HEK293 (cell line): ENCODE data around the gene HOXD12.

ENCODE experiments used
- CTCF ChIA-PET: fragments of 350-600 bp; formaldehyde crosslinking; extraction: SDS; loops from one replicate; lab custom pipeline; 2021; ENCODE audit warnings: antibody characterized with exemption; lab: Yijun Ruan, JAX
- POLR2A ChIA-PET: fragments of 300-600 bp; formaldehyde crosslinking; extraction: SDS; loops from one replicate; lab custom pipeline; 2020; ENCODE audit warnings: antibody characterized with exemption, inconsistent platforms; lab: Yijun Ruan, JAX
- H3K27ac ChIP-seq: fragments of 200-500 bp; sonication (Bioruptor generic); 2 replicates; pipeline ENCODE4 v1.5.1; 2014; ENCODE audit warnings: low read depth, low read length, control low read depth, inconsistent platforms; ENCODE audit errors: extremely low read depth
- H3K36me3 ChIP-seq, 2 experiments: fragments of 200-500 bp in 1 of 2; sonication (Bioruptor generic) in 1 of 2; 1 replicate in 1 of 2; 2 replicates in 1 of 2; pipeline ENCODE4 v1.5.1; 2014 to 2017; ENCODE audit warnings: inconsistent platforms in 2 of 2, low read length in 2 of 2; ENCODE audit not compliant: control insufficient read depth in 2 of 2, insufficient read depth in 1 of 2
- H3K4me1 ChIP-seq: fragments of 200-500 bp; sonication (Bioruptor generic); 2 replicates; pipeline ENCODE4 v1.5.1; 2014; ENCODE audit warnings: mild to moderate bottlenecking, low read length, inconsistent platforms; ENCODE audit not compliant: control insufficient read depth, insufficient read depth
- H3K4me3 ChIP-seq: 2 replicates; pipeline ENCODE4 v1.5.1; 2011; ENCODE audit warnings: low read depth, mild to moderate bottlenecking, control low read depth, low read length, moderate library complexity
- H3K9me3 ChIP-seq: fragments of 200-500 bp; sonication (Bioruptor generic); 2 replicates; pipeline ENCODE4 v1.5.1; 2014; ENCODE audit warnings: low read depth, low read length, inconsistent platforms; ENCODE audit not compliant: control insufficient read depth, insufficient read depth
- BCL11A ChIP-seq: fragments of 450-650 bp; formaldehyde crosslinking; IDR thresholded peaks from 2 replicates; pipeline ENCODE4 v1.5.1; 2016; ENCODE audit warnings: low read depth, missing biosample characterization, missing genetic modification characterization
- HOXD13 ChIP-seq: sonication (generic); formaldehyde crosslinking; IDR thresholded peaks from 2 replicates; pipeline ENCODE4 v1.8.0; 2022; ENCODE audit warnings: missing genetic modification reagents, borderline replicate concordance
- SCRT1 ChIP-seq: fragments of 450-650 bp; formaldehyde crosslinking; IDR thresholded peaks from 2 replicates; pipeline ENCODE4 v1.5.1; 2016; ENCODE audit warnings: missing biosample characterization, missing genetic modification characterization, borderline replicate concordance
- ZBTB20 ChIP-seq: fragments of 450-650 bp; formaldehyde crosslinking; IDR thresholded peaks from 2 replicates; pipeline ENCODE4 v1.5.1; 2016; ENCODE audit warnings: missing biosample characterization, missing genetic modification characterization
- ZFHX2 ChIP-seq: fragments of 450-650 bp; formaldehyde crosslinking; conservative IDR thresholded peaks from 2 replicates; pipeline ENCODE4 v1.5.1; 2016; ENCODE audit warnings: missing biosample characterization, missing genetic modification characterization
- ZNF19 ChIP-seq: fragments of 450-650 bp; formaldehyde crosslinking; IDR thresholded peaks from 2 replicates; pipeline ENCODE4; 2016; ENCODE audit warnings: missing biosample characterization, missing genetic modification characterization, low read depth
- ZNF211 ChIP-seq: fragments of 450-650 bp; formaldehyde crosslinking; IDR thresholded peaks from 2 replicates; pipeline ENCODE4 v1.5.1; 2016; ENCODE audit warnings: low read depth, missing biosample characterization, missing genetic modification characterization
- ZNF530 ChIP-seq: fragments of 450-650 bp; formaldehyde crosslinking; IDR thresholded peaks from 2 replicates; pipeline ENCODE4 v1.5.1; 2016; ENCODE audit warnings: low read depth, missing biosample characterization, missing genetic modification characterization
- ZNF624 ChIP-seq: fragments of 450-650 bp; formaldehyde crosslinking; IDR thresholded peaks from 2 replicates; pipeline ENCODE4 v1.5.1; 2017; ENCODE audit warnings: missing biosample characterization, missing genetic modification characterization
- ZNF701 ChIP-seq: fragments of 450-650 bp; formaldehyde crosslinking; IDR thresholded peaks from 2 replicates; pipeline ENCODE4 v1.5.1; 2016; ENCODE audit warnings: missing biosample characterization, missing genetic modification characterization
- ZNF777 ChIP-seq: fragments of 450-650 bp; formaldehyde crosslinking; IDR thresholded peaks from 2 replicates; pipeline ENCODE4 v1.5.1; 2017; ENCODE audit warnings: missing biosample characterization, missing genetic modification characterization, borderline replicate concordance
- ZNF792 ChIP-seq: fragments of 450-650 bp; formaldehyde crosslinking; IDR thresholded peaks from 2 replicates; pipeline ENCODE4 v1.5.1; 2016; ENCODE audit warnings: missing biosample characterization, missing genetic modification characterization
- TF ChIP-seq, protein P1 (sequence below): fragments of 450-650 bp; formaldehyde crosslinking; IDR thresholded peaks from 2 replicates; pipeline ENCODE4 v1.5.1; 2017; ENCODE audit warnings: missing biosample characterization, missing genetic modification characterization
- TF ChIP-seq, protein P2 (sequence below): fragments of 450-650 bp; formaldehyde crosslinking; IDR thresholded peaks from 2 replicates; pipeline ENCODE4 v1.5.1; 2017; ENCODE audit warnings: missing biosample characterization, missing genetic modification characterization
- TF ChIP-seq, protein P3 (sequence below): fragments of 450-650 bp; formaldehyde crosslinking; IDR thresholded peaks from 2 replicates; pipeline ENCODE4 v1.5.1; 2016; ENCODE audit warnings: missing biosample characterization, missing genetic modification characterization
- TF ChIP-seq, protein P4 (sequence below): fragments of 450-650 bp; formaldehyde crosslinking; IDR thresholded peaks from 2 replicates; pipeline ENCODE4 v1.5.1; 2016; ENCODE audit warnings: missing biosample characterization, missing genetic modification characterization
- TF ChIP-seq, protein P5 (sequence below): fragments of 450-650 bp; formaldehyde crosslinking; IDR thresholded peaks from 2 replicates; pipeline ENCODE4 v1.5.1; 2016; ENCODE audit warnings: missing biosample characterization, missing genetic modification characterization

HOXD12 gene

DNA sequence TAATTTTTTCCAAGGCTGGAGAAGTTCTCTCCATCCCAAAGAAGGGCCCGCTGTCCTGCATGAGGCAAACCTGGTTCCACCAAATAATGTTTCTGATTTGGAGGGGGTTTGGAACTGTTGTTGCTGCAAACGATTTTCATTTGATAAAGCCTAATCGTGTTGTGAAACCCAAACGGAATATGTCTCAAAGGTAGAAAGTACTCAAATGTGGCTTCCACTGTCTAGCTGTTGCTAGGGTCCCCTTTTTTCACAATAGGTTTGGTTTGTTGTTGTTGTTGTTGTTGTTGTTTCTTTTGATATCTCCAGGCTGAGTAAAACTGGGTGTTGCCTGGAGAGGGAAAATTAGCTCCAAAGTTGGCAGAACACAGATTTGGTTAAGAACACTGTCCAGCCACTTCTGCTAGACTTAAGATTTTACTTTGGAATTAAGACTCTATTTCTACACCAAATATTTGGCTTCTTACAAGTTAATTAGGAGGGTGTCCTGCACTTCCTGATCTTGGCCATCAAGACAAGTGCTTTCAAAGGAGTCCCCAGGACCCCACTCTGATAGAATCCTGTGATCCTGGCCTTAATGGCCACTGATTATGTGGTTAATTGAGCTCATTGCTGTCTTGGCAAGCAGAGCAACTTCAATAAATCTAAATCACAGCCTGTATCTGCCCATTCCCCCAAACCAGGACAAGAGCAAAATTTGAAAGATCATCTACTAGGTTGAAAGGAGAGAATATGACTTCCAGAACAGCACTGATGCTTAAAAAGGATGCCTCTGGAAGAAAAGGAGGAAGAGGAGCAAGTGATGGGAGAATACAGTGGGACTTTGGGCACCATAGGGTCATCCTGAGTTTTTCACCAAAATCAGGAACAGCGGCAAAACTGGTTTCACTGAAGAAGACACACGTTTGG, 10.4 kb upstream of the HOXD12 start:
- Histone ChIP-seq H3K4me1 (no peaks in the 10 kb centered on the region), H3K36me3 (peaks cover 0 to under 1% of the 10 kb centered on the region in 2 experiments; a peak in 1 of 3 replicates)
- TF ChIP-seq, protein P1, sequence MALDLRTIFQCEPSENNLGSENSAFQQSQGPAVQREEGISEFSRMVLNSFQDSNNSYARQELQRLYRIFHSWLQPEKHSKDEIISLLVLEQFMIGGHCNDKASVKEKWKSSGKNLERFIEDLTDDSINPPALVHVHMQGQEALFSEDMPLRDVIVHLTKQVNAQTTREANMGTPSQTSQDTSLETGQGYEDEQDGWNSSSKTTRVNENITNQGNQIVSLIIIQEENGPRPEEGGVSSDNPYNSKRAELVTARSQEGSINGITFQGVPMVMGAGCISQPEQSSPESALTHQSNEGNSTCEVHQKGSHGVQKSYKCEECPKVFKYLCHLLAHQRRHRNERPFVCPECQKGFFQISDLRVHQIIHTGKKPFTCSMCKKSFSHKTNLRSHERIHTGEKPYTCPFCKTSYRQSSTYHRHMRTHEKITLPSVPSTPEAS (tag by site-specific recombination): no peak
- TF ChIP-seq ZNF624 (tag by site-specific recombination) (no peak), ZFHX2 (tag by site-specific recombination) (no peak), ZNF530 (no peak), ZNF701 (no peak), BCL11A (tag by site-specific recombination) (no peak), ZNF792 (tag by site-specific recombination) (no peak)
- TF ChIP-seq, protein P2, sequence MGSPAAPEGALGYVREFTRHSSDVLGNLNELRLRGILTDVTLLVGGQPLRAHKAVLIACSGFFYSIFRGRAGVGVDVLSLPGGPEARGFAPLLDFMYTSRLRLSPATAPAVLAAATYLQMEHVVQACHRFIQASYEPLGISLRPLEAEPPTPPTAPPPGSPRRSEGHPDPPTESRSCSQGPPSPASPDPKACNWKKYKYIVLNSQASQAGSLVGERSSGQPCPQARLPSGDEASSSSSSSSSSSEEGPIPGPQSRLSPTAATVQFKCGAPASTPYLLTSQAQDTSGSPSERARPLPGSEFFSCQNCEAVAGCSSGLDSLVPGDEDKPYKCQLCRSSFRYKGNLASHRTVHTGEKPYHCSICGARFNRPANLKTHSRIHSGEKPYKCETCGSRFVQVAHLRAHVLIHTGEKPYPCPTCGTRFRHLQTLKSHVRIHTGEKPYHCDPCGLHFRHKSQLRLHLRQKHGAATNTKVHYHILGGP (tag by site-specific recombination): no peak
- TF ChIP-seq, protein P3, sequence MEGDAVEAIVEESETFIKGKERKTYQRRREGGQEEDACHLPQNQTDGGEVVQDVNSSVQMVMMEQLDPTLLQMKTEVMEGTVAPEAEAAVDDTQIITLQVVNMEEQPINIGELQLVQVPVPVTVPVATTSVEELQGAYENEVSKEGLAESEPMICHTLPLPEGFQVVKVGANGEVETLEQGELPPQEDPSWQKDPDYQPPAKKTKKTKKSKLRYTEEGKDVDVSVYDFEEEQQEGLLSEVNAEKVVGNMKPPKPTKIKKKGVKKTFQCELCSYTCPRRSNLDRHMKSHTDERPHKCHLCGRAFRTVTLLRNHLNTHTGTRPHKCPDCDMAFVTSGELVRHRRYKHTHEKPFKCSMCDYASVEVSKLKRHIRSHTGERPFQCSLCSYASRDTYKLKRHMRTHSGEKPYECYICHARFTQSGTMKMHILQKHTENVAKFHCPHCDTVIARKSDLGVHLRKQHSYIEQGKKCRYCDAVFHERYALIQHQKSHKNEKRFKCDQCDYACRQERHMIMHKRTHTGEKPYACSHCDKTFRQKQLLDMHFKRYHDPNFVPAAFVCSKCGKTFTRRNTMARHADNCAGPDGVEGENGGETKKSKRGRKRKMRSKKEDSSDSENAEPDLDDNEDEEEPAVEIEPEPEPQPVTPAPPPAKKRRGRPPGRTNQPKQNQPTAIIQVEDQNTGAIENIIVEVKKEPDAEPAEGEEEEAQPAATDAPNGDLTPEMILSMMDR (tag by site-specific recombination): no peak
- TF ChIP-seq, all 188 proteins: peak for 0
- no peak overlapping the region for H3K4me3 ChIP-seq
- CTCF ChIA-PET: interaction anchor here (0.6 to 5.6 kb wide), 13 partner anchors 8 to 1058 kb away, joined by 3 to 33 read pairs (median 3); no protein-coding TSS in a partner anchor
- POLR2A ChIA-PET: interaction anchor here (1.4 to 1.7 kb wide), 2 partner anchors 9 to 15 kb away, joined by 3 to 5 read pairs; no protein-coding TSS in a partner anchor
- no peak overlapping the region for H3K27ac ChIP-seq
- H3K9me3 ChIP-seq: no peaks in the 10 kb centered on the region

DNA sequence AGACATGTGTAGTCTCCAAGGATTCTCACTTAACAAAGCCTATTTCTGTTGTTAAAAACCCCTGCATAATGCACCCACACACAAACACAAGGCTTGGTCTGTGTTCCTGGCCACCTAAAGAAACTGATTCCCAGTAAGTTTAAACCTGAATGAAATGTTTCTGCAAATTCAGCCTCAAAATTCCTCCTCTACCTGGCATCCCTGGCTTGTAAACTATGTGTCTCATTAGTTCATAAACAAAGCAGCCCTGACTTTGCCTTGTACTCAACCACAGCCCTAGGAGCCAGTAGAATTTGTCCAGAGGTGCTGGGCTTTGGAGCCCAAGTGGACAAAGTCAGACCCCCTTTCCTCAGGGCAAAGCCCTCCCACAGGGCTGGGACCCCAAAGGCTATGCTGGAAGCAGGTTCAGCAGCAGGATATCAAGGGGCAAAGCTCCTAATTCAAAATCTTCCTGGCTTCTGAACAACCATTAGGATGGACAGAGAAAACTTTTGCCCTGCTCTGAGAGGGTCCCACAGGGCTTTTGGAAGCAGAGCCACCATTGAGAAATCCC, 9.7 kb upstream of the HOXD12 start:
- POLR2A ChIA-PET: no interaction called here
- no peak overlapping the region for H3K27ac ChIP-seq
- peaks cover 0 to 8% of the 10 kb centered on the region in 2 experiments; a peak in 1 of 3 replicates for H3K36me3 ChIP-seq
- H3K9me3 ChIP-seq: no peaks in the 10 kb centered on the region
- no peaks in the 10 kb centered on the region for H3K4me1 ChIP-seq
- CTCF ChIA-PET: interaction anchor here (0.6 to 1.1 kb wide), 3 partner anchors 9 to 1058 kb away, joined by 3 to 4 read pairs (median 3); no protein-coding TSS in a partner anchor
- TF ChIP-seq ZNF19 (tag by site-specific recombination) (no peak), ZBTB20 (tag by site-specific recombination) (no peak), ZNF211 (no peak)
- TF ChIP-seq, protein P4, sequence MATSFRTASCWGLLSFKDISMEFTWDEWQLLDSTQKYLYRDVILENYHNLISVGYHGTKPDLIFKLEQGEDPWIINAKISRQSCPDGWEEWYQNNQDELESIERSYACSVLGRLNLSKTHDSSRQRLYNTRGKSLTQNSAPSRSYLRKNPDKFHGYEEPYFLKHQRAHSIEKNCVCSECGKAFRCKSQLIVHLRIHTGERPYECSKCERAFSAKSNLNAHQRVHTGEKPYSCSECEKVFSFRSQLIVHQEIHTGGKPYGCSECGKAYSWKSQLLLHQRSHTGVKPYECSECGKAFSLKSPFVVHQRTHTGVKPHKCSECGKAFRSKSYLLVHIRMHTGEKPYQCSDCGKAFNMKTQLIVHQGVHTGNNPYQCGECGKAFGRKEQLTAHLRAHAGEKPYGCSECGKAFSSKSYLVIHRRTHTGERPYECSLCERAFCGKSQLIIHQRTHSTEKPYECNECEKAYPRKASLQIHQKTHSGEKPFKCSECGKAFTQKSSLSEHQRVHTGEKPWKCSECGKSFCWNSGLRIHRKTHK (tag by site-specific recombination): no peak
- no peak overlapping the region for H3K4me3 ChIP-seq

DNA sequence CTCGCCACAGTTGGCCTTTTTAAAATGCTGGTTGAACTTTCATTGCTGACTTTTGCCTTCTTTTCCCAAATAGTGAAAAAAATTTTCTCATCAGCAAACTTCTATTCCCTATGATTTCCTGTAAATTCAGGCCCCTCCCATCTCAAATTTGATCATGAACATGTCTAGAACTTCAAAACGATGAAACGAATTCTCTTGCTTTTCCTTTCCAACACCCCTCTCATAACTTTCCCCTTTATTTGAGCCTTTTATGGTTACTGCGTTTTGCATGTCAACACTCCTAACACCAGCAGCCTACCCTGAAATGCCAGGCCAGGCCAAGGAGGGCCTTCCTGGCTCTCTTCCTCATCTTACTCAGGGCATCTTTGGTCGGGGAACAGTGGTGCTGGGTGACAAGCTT, 8.7 kb upstream of the HOXD12 start:
- H3K4me1 ChIP-seq: no peaks in the 10 kb centered on the region
- H3K4me3 ChIP-seq: no peak overlapping the region
- H3K27ac ChIP-seq: no peak overlapping the region
- CTCF ChIA-PET: interaction anchor here (0.5 to 1.0 kb wide), 4 partner anchors 12 to 1494 kb away, joined by 3 to 5 read pairs (median 3); no protein-coding TSS in a partner anchor
- POLR2A ChIA-PET: no interaction called here
- H3K9me3 ChIP-seq: no peaks in the 10 kb centered on the region
- peaks cover 0 to 16% of the 10 kb centered on the region in 2 experiments; a peak in 1 of 3 replicates for H3K36me3 ChIP-seq
- TF ChIP-seq SCRT1: no peak
- TF ChIP-seq, protein P5, sequence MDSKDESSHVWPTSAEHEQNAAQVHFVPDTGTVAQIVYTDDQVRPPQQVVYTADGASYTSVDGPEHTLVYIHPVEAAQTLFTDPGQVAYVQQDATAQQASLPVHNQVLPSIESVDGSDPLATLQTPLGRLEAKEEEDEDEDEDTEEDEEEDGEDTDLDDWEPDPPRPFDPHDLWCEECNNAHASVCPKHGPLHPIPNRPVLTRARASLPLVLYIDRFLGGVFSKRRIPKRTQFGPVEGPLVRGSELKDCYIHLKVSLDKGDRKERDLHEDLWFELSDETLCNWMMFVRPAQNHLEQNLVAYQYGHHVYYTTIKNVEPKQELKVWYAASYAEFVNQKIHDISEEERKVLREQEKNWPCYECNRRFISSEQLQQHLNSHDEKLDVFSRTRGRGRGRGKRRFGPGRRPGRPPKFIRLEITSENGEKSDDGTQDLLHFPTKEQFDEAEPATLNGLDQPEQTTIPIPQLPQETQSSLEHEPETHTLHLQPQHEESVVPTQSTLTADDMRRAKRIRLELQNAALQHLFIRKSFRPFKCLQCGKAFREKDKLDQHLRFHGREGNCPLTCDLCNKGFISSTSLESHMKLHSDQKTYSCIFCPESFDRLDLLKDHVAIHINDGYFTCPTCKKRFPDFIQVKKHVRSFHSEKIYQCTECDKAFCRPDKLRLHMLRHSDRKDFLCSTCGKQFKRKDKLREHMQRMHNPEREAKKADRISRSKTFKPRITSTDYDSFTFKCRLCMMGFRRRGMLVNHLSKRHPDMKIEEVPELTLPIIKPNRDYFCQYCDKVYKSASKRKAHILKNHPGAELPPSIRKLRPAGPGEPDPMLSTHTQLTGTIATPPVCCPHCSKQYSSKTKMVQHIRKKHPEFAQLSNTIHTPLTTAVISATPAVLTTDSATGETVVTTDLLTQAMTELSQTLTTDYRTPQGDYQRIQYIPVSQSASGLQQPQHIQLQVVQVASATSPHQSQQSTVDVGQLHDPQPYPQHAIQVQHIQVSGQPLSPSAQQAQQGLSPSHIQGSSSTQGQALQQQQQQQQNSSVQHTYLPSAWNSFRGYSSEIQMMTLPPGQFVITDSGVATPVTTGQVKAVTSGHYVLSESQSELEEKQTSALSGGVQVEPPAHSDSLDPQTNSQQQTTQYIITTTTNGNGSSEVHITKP: no peak
- no peak for TF ChIP-seq ZNF777
- no peak for TF ChIP-seq HOXD13 (CRISPR knock-in tag)
